Glutamatergic neuron (in vitro differentiated cells): ENCODE data around the gene CDK14. TPM values are rescaled to one million over a fixed set of nuclear protein-coding genes. Genes with fewer than 3 reads are reported as not detected.

Experiments used
- DNase-seq: peaks from one replicate; pipeline ENCODE4 v3.0.0; 2022
- H3K27ac Mint-ChIP-seq: one replicate; pipeline ENCODE4 v1.8.0; 2020; ENCODE audit warnings: mild to moderate bottlenecking, mixed read lengths, inconsistent platforms; ENCODE audit not compliant: unreplicated experiment
- H3K27me3 Mint-ChIP-seq: one replicate; pipeline ENCODE4 v1.8.0; 2020; ENCODE audit warnings: mild to moderate bottlenecking, moderate library complexity, mixed read lengths, inconsistent platforms; ENCODE audit not compliant: unreplicated experiment
- H3K36me3 Mint-ChIP-seq: one replicate; pipeline ENCODE4 v1.8.0; 2020; ENCODE audit warnings: mild to moderate bottlenecking, mixed read lengths, inconsistent platforms; ENCODE audit not compliant: unreplicated experiment
- H3K4me1 Mint-ChIP-seq: one replicate; pipeline ENCODE4 v1.8.0; 2020; ENCODE audit warnings: mild to moderate bottlenecking, low read depth, mixed read lengths, inconsistent platforms; ENCODE audit not compliant: unreplicated experiment
- H3K4me3 Mint-ChIP-seq: one replicate; pipeline ENCODE4 v1.8.0; 2020; ENCODE audit warnings: mild to moderate bottlenecking, mixed read lengths, inconsistent platforms; ENCODE audit not compliant: unreplicated experiment
- H3K9me3 Mint-ChIP-seq: one replicate; pipeline ENCODE4 v1.8.0; 2020; ENCODE audit warnings: mild to moderate bottlenecking, moderate library complexity, mixed read lengths, inconsistent platforms; ENCODE audit not compliant: unreplicated experiment
- total RNA-seq: library from RNA; stranded (reverse); fragmentation: NEBNext Ultra II Directional; extraction: Animal tissue kit (Norgen Biotek cat#: 25700); gene quantifications from one replicate; pipeline ENCODE4 v1.2.1, GENCODE V29; 2021; ENCODE audit not compliant: unreplicated experiment
- TF ChIP-seq, protein P1 (sequence below): fragments of 200-600 bp; sonication (generic); IDR thresholded peaks from one replicate; pipeline ENCODE4 v1.5.0; 2021; ENCODE audit not compliant: partially characterized antibody, unreplicated experiment

The CDK14 gene
- total RNA-seq, 1 donor from 2014 or later: 96.5 TPM

DNA sequence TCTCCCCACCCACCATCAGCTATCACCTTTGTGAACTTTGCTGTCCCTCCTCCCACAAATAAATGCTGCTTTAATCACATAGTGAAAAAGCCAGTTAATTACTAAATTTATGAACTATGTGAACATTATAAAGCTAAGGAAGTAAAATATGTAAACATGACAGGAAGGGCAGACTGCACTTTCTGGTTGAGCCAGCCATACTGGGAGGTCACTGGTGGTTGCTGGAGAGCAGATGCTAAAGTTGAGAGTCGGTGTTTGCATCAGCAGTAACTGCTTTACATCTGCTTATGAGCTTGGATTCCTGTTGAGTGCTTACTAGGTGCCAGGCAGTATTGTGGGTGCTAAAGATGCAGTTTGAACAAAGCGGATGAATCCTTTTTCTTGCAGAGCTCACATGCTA is 458.3 kb downstream of the CDK14 start:
- peaks cover 10% of the 10 kb centered on the region for H3K4me1 Mint-ChIP-seq
- no peaks in the 10 kb centered on the region for H3K36me3 Mint-ChIP-seq
- H3K27ac Mint-ChIP-seq: no peak overlapping the region
- no peak overlapping the region for H3K4me3 Mint-ChIP-seq
- H3K27me3 Mint-ChIP-seq: peaks cover 7% of the 10 kb centered on the region
- no peak for DNase-seq
- H3K9me3 Mint-ChIP-seq: peaks cover 3% of the 10 kb centered on the region
- TF ChIP-seq, protein P1, sequence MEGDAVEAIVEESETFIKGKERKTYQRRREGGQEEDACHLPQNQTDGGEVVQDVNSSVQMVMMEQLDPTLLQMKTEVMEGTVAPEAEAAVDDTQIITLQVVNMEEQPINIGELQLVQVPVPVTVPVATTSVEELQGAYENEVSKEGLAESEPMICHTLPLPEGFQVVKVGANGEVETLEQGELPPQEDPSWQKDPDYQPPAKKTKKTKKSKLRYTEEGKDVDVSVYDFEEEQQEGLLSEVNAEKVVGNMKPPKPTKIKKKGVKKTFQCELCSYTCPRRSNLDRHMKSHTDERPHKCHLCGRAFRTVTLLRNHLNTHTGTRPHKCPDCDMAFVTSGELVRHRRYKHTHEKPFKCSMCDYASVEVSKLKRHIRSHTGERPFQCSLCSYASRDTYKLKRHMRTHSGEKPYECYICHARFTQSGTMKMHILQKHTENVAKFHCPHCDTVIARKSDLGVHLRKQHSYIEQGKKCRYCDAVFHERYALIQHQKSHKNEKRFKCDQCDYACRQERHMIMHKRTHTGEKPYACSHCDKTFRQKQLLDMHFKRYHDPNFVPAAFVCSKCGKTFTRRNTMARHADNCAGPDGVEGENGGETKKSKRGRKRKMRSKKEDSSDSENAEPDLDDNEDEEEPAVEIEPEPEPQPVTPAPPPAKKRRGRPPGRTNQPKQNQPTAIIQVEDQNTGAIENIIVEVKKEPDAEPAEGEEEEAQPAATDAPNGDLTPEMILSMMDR: no peak

DNA sequence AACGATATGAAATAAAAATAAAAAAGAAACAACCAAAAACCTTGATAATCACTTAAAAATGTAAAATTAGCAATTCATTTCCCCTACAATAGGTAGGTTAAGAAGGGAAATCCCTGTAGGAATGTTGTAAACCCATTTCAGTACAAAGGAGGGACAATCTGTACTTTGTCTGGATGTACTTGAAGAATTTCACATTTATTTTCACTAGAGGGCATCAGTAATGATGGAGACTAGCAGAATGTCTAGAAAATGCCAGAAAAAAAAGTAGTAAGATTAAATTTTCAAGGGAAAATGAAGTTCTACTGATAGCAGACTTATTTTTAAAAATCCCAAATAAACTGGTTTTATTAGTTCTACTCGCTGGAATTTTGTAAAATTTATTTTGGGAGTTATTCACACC is 459.1 kb downstream of the CDK14 start:
- H3K27ac Mint-ChIP-seq: no peak overlapping the region
- H3K36me3 Mint-ChIP-seq: peaks cover 2% of the 10 kb centered on the region
- DNase-seq: no peak
- peaks cover 10% of the 10 kb centered on the region for H3K4me1 Mint-ChIP-seq
- H3K9me3 Mint-ChIP-seq: peaks cover 3% of the 10 kb centered on the region
- TF ChIP-seq, protein P1: no peak
- H3K4me3 Mint-ChIP-seq: no peak overlapping the region
- H3K27me3 Mint-ChIP-seq: peaks cover 9% of the 10 kb centered on the region

DNA sequence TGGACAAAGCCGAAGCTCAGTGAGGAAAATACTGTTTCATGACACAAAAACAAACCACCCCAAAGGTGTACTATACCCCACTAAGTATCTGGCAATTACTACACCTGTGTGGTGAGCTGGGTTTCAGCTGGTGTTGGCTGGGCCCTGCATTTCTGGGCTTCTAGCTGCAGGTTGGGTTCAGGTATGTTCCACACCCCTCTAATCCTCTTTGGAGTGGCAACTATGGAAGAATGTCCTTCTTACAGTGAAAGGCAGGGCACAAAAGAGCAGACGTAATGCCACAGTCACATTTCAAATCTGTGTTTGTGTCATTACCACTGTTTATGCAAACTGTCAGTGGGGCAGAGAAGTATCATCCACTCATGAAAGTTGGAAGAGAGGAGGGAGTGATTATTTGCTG is 466.6 kb downstream of the CDK14 start:
- Mint-ChIP-seq H3K4me3 (no peak overlapping the region), H3K27me3 (peaks cover 7% of the 10 kb centered on the region), H3K9me3 (peaks cover 9% of the 10 kb centered on the region), H3K27ac (no peak overlapping the region), H3K36me3 (peaks cover 22% of the 10 kb centered on the region), H3K4me1 (no peaks in the 10 kb centered on the region)
- TF ChIP-seq, protein P1: no peak
- no peak for DNase-seq

DNA sequence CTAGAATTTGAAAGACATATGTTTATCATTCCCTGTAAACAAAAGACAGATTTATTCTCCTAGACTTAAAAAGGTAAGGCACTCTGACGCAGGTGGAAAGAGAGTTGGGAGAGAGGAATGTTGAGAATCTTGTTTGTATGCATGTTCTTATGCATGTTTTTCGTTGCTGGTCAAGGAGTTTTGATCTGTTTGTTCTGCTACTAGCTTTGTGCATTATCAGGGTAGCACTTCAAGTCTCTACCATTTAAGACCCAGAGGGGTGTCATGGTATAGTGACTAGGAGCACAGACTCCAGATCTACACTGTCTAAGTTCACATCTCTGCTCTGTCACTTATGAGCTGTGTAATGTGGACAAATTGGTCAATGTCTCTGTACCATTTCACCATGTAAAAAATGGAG is 467.9 kb downstream of the CDK14 start:
- peaks cover 6% of the 10 kb centered on the region for H3K27me3 Mint-ChIP-seq
- TF ChIP-seq, protein P1: no peak
- no peak for DNase-seq
- H3K36me3 Mint-ChIP-seq: peaks cover 22% of the 10 kb centered on the region
- H3K27ac Mint-ChIP-seq: no peak overlapping the region
- no peaks in the 10 kb centered on the region for H3K4me1 Mint-ChIP-seq
- peaks cover 9% of the 10 kb centered on the region for H3K9me3 Mint-ChIP-seq
- H3K4me3 Mint-ChIP-seq: no peak overlapping the region

DNA sequence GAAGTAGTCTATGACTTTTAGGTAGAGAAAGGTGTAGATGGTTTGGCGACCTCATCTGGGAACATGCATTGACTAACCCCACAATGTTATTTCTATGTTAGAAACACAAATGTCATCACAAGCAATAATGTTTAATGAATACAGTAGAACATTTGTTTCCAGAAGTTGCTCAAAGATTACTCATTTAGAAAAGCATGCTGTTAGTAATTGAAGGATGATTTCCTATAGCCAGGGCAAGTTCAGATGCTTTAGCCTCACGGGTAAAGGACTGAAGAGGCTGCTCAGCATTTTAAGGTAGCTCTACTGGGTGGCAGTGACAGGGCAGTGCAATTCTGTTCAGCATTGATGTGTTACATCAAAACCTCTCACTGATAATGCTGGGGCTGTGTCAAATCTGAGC is 468.8 kb downstream of the CDK14 start:
- TF ChIP-seq, protein P1: no peak
- Mint-ChIP-seq H3K4me3 (no peak overlapping the region), H3K27me3 (peaks cover 4% of the 10 kb centered on the region), H3K36me3 (peaks cover 22% of the 10 kb centered on the region), H3K9me3 (peaks cover 9% of the 10 kb centered on the region), H3K27ac (no peak overlapping the region), H3K4me1 (no peaks in the 10 kb centered on the region)
- DNase-seq: no peak
